OCI-LY7 (cell line): ENCODE data around the gene UBE2G2. TPM values are rescaled to one million over a fixed set of nuclear protein-coding genes. Genes with fewer than 3 reads are reported as not detected.

Experiments
- BruUV-seq: library from RNA; stranded (reverse); fragments of 400-500 nt; replicated peaks from 2 replicates; lab custom pipeline; 2021; lab: Mats Ljungman, UMichigan
- CTCF ChIA-PET: fragments of 300-600 bp; sonication (Branson Sonifier 250); formaldehyde crosslinking; loops from one replicate; lab custom pipeline; 2022; ENCODE audit warnings: antibody characterized with exemption; ENCODE audit not compliant: unreplicated experiment; lab: Charles Lee
- POLR2A ChIA-PET: fragments of 300-600 bp; sonication (Branson Sonifier 250); formaldehyde crosslinking; loops from one replicate; lab custom pipeline; 2022; ENCODE audit warnings: antibody characterized with exemption; lab: Charles Lee
- DNase-seq: peaks from one replicate; pipeline ENCODE4 v3.0.0-alpha.2; 2015; ENCODE audit warnings: low spot score
- H2AFZ ChIP-seq: fragments of 200-600 bp; sonication (generic), shearing (Covaris generic); 2 replicates; pipeline ENCODE4 v1.6.1; 2014; ENCODE audit warnings: mild to moderate bottlenecking, antibody characterized with exemption, low read length, moderate library complexity
- H3K27ac ChIP-seq: fragments of 200-600 bp; sonication (generic); 2 replicates; pipeline ENCODE4 v1.5.1; 2014; ENCODE audit warnings: mixed run types, low read depth, mild to moderate bottlenecking, moderate library complexity, low read length, inconsistent platforms; ENCODE audit not compliant: poor library complexity, severe bottlenecking
- H3K36me3 ChIP-seq: fragments of 200-600 bp; sonication (generic); 2 replicates; pipeline ENCODE4 v1.6.1; 2014; ENCODE audit warnings: mild to moderate bottlenecking, antibody characterized with exemption, low read length, moderate library complexity, mixed read lengths; ENCODE audit not compliant: insufficient read depth
- H3K4me1 ChIP-seq: fragments of 200-600 bp; sonication (generic); 2 replicates; pipeline ENCODE4 v1.5.1; 2014; ENCODE audit warnings: mild to moderate bottlenecking, low read length; ENCODE audit not compliant: insufficient read depth, poor library complexity, severe bottlenecking
- H3K4me2 ChIP-seq: fragments of 200-600 bp; sonication (generic); 2 replicates; pipeline ENCODE4 v1.6.1; 2014; ENCODE audit warnings: mild to moderate bottlenecking, low read length
- H3K4me3 ChIP-seq: fragments of 200-600 bp; sonication (generic); 2 replicates; pipeline ENCODE4 v1.5.1; 2014; ENCODE audit warnings: mild to moderate bottlenecking, low read depth, low read length; ENCODE audit not compliant: poor library complexity, severe bottlenecking
- H3K79me2 ChIP-seq: fragments of 200-600 bp; sonication (generic); 2 replicates; pipeline ENCODE4 v1.6.1; 2016; ENCODE audit warnings: low read depth, mild to moderate bottlenecking, low read length, moderate library complexity, mixed read lengths; ENCODE audit not compliant: insufficient read depth
- H3K9me2 ChIP-seq: fragments of 200-600 bp; sonication (generic); 2 replicates; pipeline ENCODE4 v1.6.1; 2016; ENCODE audit warnings: mild to moderate bottlenecking, low read length, mixed read lengths; ENCODE audit not compliant: insufficient read depth
- H3K9me3 ChIP-seq: fragments of 200-600 bp; sonication (generic); 2 replicates; pipeline ENCODE4 v1.6.1; 2014; ENCODE audit warnings: mild to moderate bottlenecking, mixed run types, low read length, mixed read lengths
- H4K20me1 ChIP-seq: fragments of 200-600 bp; sonication (generic); 2 replicates; pipeline ENCODE4 v1.6.1; 2014; ENCODE audit warnings: mild to moderate bottlenecking, antibody characterized with exemption, low read length, moderate library complexity, mixed read lengths; ENCODE audit not compliant: insufficient read depth
- EZH2phosphoT487 ChIP-seq: fragments of 200-600 bp; sonication (generic); IDR thresholded peaks from 2 replicates; pipeline ENCODE4 v1.6.1; 2018; ENCODE audit warnings: low read depth, borderline replicate concordance, mild to moderate bottlenecking, mixed run types, antibody characterized with exemption, low read length, moderate library complexity, mixed read lengths
- intact Hi-C: fragments of 100-400 bp; cut with micrococcal nuclease; formaldehyde crosslinking; loops from one replicate; pipeline ENCODE4 v1.10.0; 2022; ENCODE audit not compliant: unreplicated experiment
- total RNA-seq, 2 experiments: library from RNA; depleted of rRNA in 1 of 2; stranded (reverse); fragments of >200 nt in 1 of 2; shearing (Covaris generic) in 1 of 2; gene quantifications; 2 replicates each; pipeline ENCODE4 v1.2.3, GENCODE V29; 2014 to 2022
- TF ChIP-seq, protein P1 (sequence below): fragments of 200-600 bp; sonication (generic); conservative IDR thresholded peaks from 2 replicates; pipeline ENCODE4 v1.5.1; 2014; ENCODE audit warnings: mild to moderate bottlenecking, antibody characterized with exemption, low read length, moderate library complexity, mixed read lengths

The UBE2G2 gene
- total RNA-seq, 2 experiments from 2014 or later, result 104 to 141 TPM

- no peak for DNase-seq
- TF ChIP-seq EZH2phosphoT487, result no peak
- TF ChIP-seq, protein P1, sequence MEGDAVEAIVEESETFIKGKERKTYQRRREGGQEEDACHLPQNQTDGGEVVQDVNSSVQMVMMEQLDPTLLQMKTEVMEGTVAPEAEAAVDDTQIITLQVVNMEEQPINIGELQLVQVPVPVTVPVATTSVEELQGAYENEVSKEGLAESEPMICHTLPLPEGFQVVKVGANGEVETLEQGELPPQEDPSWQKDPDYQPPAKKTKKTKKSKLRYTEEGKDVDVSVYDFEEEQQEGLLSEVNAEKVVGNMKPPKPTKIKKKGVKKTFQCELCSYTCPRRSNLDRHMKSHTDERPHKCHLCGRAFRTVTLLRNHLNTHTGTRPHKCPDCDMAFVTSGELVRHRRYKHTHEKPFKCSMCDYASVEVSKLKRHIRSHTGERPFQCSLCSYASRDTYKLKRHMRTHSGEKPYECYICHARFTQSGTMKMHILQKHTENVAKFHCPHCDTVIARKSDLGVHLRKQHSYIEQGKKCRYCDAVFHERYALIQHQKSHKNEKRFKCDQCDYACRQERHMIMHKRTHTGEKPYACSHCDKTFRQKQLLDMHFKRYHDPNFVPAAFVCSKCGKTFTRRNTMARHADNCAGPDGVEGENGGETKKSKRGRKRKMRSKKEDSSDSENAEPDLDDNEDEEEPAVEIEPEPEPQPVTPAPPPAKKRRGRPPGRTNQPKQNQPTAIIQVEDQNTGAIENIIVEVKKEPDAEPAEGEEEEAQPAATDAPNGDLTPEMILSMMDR, result no peak
- H3K9me2 ChIP-seq, result no peaks in the 10 kb centered on the region
- no peaks in the 10 kb centered on the region for H4K20me1 ChIP-seq
- H3K4me1 ChIP-seq, result no peaks in the 10 kb centered on the region
- intact Hi-C loops, result no loop called here
- H3K36me3 ChIP-seq, result no peaks in the 10 kb centered on the region
- no peak overlapping the region for H3K4me2 ChIP-seq
- POLR2A ChIA-PET, result no interaction called here
- CTCF ChIA-PET, result no interaction called here
- H3K79me2 ChIP-seq, result no peaks in the 10 kb centered on the region
- no peaks in the 10 kb centered on the region for H3K9me3 ChIP-seq
- no TSS peak for BruUV-seq
- no peak overlapping the region for H3K4me3 ChIP-seq
- no peak overlapping the region for H2AFZ ChIP-seq
- no peak overlapping the region for H3K27ac ChIP-seq
These were observed 78.2 kb downstream of the UBE2G2 start for GRCh38 chr21:44723177-44724131.

GRCh38 chr21:44722731-44723130 is 78.9 kb downstream of the UBE2G2 start:
- Histone ChIP-seq H3K79me2 (no peaks in the 10 kb centered on the region), H3K9me2 (no peaks in the 10 kb centered on the region), H2AFZ (no peak overlapping the region), H3K4me2 (no peak overlapping the region), H3K27ac (no peak overlapping the region), H3K9me3 (no peaks in the 10 kb centered on the region), H3K4me1 (no peaks in the 10 kb centered on the region), H3K4me3 (no peak overlapping the region), H4K20me1 (no peaks in the 10 kb centered on the region), H3K36me3 (no peaks in the 10 kb centered on the region)
- CTCF ChIA-PET, result no interaction called here
- intact Hi-C loops, result no loop called here
- BruUV-seq, result no TSS peak
- DNase-seq, result no peak
- POLR2A ChIA-PET, result no interaction called here
- TF ChIP-seq EZH2phosphoT487, result no peak
- TF ChIP-seq, protein P1, result no peak

DNA sequence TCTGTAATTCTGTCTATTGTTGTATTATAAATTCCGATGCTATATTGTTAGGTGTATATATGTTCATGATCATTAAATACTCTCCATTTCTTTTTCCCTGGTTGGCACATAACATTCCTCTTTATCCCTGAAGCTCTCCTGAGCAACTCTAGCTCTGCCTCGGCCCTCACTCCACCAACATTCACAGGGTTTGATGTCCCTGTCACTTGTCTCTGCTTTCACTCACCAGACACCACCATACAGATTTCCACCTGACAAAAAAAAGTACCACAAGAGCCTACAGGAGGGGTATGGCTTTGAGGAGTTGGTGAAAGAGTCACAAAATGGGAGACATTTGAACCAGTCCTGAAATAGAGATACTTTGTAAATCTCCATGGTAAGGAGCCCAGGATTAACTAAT is 81.5 kb downstream of the UBE2G2 start:
- Histone ChIP-seq H3K79me2 (no peaks in the 10 kb centered on the region), H4K20me1 (no peaks in the 10 kb centered on the region), H3K9me2 (no peaks in the 10 kb centered on the region), H3K9me3 (no peaks in the 10 kb centered on the region), H3K4me1 (no peaks in the 10 kb centered on the region), H2AFZ (no peak overlapping the region), H3K4me3 (no peak overlapping the region), H3K4me2 (no peak overlapping the region), H3K27ac (no peak overlapping the region), H3K36me3 (no peaks in the 10 kb centered on the region)
- no peak for DNase-seq
- intact Hi-C loops, result no loop called here
- ChIA-PET POLR2A (no interaction called here), CTCF (no interaction called here)
- BruUV-seq, result no TSS peak
- TF ChIP-seq, protein P1, result no peak
- no peak for TF ChIP-seq EZH2phosphoT487
